Omental fat pad (tissue), 4 donors: ENCODE results near the gene TALDO1. TPM values are rescaled to one million over a fixed set of nuclear protein-coding genes. Genes with fewer than 3 reads are reported as not detected.

Experiments
- ATAC-seq: fragments of 150-250 bp; one replicate; pipeline ENCODE4 v1.9.1; 2016; ENCODE audit warnings: mild to moderate bottlenecking, moderate library complexity; ENCODE audit not compliant: low FRiP score
- DNase-seq: peaks from one replicate; pipeline ENCODE4 v3.0.0-alpha.2; 2019; ENCODE audit warnings: low spot score
- total RNA-seq, 4 donors: library from RNA; depleted of rRNA; stranded (reverse); fragments of >200 nt; gene quantifications; one replicate each; pipeline ENCODE4 v1.1.0, GENCODE V29; 2016
- TF ChIP-seq, protein P1 (sequence below), 3 donors: fragments of 450-650 bp; IDR thresholded peaks; one replicate each; pipeline ENCODE4 v1.5.1; 2016 to 2017; ENCODE audit warnings: antibody characterized with exemption in 3 of 3, mild to moderate bottlenecking in 3 of 3, moderate library complexity in 2 of 3

The TALDO1 gene
- total RNA-seq, 4 donors from 2014 or later: 183 to 295 (median 239) TPM

DNA sequence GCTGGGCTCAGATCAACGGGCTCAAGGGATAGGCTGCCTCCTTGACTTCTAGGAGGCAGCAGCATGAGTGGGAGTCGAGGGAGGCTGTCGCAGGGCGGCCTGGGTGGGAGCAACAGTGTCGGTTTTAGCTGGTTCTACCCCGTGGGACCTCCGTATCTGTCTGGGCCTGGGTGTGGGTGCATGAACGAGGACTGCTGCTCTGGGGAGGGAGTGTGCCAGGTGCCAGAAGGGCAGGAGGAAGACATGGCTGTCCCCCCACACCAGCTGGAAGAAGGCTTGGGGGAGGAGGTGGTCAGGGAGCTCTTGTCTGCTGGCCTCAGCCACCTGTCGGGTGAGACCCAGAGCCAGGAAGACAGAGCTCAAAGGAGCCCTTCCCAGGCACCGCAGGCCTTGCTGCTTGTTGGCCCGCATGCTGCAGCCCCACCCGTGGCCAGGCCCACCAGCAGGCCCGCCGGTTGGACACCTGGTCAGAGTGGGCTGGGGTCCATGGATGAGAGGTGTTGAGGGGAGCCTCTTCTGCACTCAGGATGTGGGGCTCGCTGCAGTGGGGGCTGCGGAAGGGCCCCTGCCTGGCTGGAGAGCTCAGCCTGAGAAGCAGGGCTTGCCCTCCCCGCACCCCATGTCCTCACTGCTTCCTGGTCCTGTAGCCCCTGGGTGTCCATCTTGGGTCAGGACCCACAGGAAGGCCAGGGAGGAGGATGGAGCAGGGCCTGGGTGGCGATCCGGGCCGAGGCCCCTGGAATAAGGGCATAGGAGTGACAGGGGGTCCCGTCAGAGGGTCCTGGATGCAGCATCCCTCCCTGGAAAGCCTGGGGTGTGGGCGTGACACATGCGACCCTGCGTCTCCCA lies 39.2 kb downstream of the TALDO1 start:
- TF ChIP-seq, protein P1, sequence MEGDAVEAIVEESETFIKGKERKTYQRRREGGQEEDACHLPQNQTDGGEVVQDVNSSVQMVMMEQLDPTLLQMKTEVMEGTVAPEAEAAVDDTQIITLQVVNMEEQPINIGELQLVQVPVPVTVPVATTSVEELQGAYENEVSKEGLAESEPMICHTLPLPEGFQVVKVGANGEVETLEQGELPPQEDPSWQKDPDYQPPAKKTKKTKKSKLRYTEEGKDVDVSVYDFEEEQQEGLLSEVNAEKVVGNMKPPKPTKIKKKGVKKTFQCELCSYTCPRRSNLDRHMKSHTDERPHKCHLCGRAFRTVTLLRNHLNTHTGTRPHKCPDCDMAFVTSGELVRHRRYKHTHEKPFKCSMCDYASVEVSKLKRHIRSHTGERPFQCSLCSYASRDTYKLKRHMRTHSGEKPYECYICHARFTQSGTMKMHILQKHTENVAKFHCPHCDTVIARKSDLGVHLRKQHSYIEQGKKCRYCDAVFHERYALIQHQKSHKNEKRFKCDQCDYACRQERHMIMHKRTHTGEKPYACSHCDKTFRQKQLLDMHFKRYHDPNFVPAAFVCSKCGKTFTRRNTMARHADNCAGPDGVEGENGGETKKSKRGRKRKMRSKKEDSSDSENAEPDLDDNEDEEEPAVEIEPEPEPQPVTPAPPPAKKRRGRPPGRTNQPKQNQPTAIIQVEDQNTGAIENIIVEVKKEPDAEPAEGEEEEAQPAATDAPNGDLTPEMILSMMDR (IDR thresholded peaks at IDR 0.05): no peak
- DNase-seq: no peak

GRCh38 chr11:787084-787675 lies 39.9 kb downstream of the TALDO1 start:
- TF ChIP-seq, protein P1 (IDR thresholded peaks at IDR 0.05): no peak
- ATAC-seq (no peak), DNase-seq (no peak)

More for the DNA sequence above, 39.2 kb downstream of the TALDO1 start:
- ATAC-seq: no peak

GRCh38 chr11:788009-788640 lies 40.9 kb downstream of the TALDO1 start:
- no peak for DNase-seq
- no peak for ATAC-seq
- TF ChIP-seq, protein P1 (IDR thresholded peaks at IDR 0.05): no peak

GRCh38 chr11:788953-789940 lies 42.0 kb downstream of the TALDO1 start:
- no peak for DNase-seq
- no peak for ATAC-seq
- TF ChIP-seq, protein P1 (IDR thresholded peaks at IDR 0.05): no peak

DNA sequence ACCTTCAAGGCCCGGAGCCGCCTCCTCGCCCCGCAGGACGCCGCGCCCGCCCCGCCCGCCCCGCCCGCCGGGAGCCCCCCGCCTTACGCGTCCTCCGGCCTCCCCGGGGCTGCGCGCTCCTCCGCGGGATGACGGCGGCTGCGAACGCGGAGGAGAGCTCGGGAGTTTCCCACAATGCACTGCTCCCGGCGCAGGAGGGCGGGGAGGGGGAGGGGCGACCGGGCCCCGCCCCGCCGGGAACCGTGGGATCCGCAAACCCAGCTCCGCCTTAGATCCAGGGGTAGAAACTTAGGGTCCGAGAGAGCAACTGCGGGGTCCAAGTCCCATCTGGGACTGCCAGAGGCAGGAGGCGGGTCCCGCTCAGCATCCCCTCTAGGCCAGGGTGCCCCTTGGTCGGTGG lies 42.7 kb downstream of the TALDO1 start, which contains the start of gene CEND1:
Gene CEND1 (minus strand): TSS at position 148 of the 400 bp plus-strand sequence. CDS start 1,514 bp downstream, outside the sequence.
- TF ChIP-seq, protein P1 (IDR thresholded peaks at IDR 0.05): no peak
- no peak for ATAC-seq
- no peak for DNase-seq
